ENCODE results near the gene LRCH1.
"Not testable (repeated sequence)": the region's sequence is repeated elsewhere in the genome, so short reads cannot be mapped to it uniquely, and the experiment has no call there.

The LRCH1 gene

DNA sequence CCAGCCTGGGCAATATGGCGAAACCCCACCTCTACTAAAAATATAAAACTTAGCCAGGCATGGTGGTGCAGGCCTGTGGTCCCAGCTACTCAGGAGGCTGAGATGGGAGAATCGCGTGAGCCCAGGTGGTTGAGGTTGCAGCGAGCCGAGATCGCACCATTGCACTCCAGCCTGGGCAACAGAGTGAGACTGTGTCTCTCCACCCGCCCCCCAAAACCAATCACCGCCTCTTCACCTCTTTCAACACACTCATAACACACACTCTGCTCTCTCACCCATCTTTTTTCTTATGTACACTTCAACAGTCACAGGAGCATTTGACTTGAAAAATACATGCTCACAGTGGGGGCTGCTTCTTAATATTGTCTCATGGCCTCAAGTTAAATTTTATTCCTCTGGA lies 167.2 kb downstream of the LRCH1 start:
- ATAC-seq, result no peak

DNA sequence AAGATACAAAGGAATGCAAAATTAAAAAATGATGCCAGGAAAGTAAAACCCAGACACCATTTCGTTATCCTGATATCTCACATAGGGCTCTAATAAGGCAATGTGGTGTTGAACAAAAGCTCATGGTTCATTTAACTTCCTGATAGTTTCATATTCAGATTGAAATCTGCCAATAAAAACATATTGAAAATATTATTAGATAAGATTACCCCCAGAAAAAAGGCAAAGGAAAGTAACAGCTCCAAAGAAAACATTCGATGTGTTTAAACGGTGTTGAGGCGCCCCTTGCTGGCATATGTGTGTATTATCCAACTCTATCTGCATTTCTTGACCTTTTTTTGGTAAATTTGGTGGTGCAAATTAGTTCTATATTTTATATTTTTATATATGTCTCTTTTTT lies 168.1 kb downstream of the LRCH1 start:
- ATAC-seq, result no peak

DNA sequence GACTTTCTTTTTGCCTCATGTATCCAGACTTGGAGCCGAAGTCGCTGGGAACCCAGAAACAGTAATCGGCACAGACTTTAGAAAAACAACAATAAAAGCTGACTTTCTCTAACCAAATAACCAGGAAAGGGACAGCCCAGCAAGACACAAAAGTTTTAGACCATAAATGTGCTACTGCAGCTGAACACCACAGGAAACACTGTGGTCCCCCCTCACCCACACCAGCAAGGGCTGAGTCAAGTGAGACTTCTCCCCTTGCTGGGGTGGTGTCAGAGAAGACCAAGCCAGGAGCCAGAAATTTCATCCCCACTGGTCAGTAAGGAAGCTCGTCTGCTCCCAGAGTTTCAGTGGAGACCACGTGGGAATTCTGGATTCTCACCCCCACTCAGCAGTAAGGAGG lies 173.4 kb downstream of the LRCH1 start:
- ATAC-seq, result no peak

DNA sequence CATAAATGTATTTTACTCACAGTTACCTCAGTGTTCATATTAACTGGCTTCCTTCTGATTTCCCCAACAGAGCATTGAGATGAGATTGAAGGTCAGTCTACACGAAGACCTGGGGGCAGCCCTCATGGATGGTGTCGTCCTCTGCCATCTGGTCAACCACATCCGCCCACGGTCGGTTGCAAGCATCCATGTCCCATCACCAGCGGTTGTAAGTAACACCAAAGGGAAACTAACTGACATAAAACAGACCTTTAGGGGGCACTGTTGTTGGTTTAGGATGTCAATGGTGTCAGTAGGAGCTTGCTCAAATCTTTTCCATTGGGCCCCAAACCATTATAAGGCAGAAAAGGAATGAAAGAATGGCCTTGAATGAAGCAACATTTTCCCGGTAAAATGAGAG lies 175.8 kb downstream of the LRCH1 start:
- ATAC-seq, result no peak

DNA sequence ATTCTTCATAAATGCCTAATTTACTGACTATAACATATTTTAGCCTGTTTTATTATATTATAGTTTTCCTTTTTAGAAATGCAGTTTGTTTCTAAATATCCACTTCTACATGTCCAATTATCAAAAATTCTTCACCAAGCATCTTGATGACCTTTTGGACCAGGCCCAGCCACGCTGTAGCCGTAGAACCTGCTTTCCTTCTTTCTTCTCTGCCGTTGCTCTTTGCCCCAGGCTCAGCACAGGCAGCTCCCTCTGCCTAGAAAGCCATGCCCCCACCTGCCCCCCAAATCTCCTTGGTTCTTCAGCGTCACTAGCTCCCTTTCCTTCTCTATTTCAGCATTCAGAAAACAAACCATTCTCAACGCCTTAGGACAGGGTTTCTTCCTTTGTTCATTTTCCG lies 178.6 kb downstream of the LRCH1 start:
- ATAC-seq, result no peak

DNA sequence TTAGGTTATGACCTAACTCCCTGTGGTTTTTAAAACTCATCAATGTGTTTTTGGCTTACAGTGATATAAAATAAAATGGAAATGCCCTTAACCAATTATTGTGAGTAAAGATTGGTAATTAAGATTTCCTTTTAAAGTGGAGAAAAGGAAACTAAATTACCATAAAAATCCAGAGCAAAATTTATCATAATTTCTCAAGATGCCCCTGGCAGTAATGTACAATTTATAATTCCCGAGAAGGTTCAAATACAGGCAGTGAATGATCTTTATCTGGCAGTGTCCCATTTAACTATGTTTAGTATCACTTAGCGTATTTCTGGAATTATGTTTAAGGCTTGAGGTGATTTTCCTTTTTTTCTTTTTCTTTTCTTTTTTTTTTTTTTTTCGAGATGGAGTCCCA lies 182.5 kb downstream of the LRCH1 start:
- no peak for ATAC-seq

DNA sequence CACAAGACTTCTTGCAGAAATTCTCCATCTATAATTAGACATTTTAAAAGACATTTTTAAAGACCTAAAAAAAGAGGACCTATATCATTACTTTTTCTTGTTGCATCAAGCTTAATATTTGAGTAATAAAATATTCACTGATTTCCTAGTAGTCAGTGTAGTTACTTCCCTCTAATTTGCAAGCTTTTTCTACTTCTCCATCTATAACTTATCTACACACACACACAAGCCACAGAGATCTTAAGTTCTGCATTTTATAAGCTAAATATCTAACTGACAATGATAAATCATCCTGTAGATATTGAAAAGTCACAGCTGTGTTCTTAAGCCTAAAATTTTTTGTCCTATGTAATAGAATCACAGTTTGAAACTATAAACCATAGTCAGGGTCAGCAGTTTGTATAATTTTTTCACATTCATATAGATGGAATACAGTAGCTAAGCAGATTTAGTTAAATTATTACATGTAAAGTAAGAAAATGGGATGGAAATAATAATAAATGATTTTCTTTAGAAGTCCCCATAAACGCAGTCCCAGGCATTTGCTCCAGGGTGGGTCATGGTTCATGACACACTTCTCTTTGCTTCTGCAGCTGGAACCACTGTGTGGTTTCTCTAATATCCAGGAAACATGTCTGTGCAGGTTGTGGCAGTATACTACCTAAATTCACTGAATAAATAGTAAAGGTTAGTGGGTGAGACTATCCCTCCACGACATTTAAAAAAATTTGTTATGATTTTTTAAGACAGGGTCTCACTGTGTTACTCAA lies 183.8 kb downstream of the LRCH1 start:
- no peak for ATAC-seq

DNA sequence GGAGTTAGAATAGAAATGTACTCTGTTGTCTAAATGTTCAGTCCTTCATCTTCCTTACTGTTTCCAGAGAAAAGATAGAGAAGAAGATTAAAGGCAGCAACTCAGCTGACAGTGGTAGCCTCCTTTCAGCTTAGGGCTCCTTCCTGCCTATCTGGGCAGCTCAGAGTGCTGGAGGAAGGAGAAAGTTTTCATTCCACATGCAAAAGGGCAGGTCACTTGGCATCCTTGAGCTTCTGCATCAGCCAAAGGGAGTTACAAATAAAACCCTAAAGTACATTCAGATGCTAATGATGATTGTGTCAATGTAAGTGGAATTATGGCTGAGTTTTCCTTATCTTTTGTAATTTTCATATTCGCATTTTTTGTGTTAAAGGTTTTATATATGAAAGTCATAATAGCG lies 185.1 kb downstream of the LRCH1 start:
- no peak for ATAC-seq

DNA sequence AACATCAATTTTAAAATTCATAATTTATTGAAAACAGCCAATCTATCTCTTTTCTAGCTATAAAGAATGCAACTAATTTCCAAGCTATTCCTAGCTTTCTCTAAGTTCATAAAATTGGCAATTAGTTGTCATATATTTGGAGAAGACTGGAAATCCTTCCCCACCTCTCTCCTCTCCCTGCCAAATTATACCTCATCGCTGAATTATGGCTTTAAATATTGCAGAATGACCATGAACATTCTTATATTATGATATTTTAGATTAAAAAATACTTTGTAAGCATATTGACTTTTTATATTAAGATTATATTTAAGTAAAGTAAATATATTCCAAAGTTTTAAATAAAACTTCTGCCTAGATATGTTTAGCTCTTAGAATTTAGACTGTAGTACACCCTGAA lies 185.8 kb downstream of the LRCH1 start:
- no peak for ATAC-seq

DNA sequence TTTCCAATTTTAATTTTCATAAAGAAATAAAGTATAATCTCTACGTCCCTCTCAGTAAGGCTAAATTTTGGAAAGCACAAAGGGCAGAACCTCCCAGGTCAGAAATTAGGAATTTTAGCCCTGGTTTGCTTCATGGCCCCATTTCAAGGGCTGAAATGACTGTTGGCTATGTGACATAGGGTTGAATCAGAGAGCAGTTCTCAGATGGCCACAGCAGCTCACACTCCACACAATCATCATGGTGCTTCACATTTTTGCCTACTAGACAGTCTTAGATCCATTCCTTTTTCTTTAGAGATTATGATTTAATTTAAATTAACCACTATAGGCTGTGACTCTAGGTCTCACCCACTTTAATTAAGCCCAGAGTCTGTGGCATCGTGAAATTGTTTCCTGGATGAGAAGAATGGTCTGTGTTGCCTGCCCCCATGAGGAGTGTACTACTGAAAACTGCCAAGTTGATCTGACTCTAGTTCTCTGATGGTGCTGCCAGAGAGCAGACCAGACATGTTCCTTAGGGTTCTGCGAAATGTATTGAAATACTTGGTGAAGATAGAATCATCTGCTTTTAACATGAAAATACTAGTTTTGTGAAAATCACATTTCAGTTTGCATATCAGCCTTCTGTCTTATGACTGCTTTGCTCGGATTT lies 186.6 kb downstream of the LRCH1 start:
- no peak for ATAC-seq

DNA sequence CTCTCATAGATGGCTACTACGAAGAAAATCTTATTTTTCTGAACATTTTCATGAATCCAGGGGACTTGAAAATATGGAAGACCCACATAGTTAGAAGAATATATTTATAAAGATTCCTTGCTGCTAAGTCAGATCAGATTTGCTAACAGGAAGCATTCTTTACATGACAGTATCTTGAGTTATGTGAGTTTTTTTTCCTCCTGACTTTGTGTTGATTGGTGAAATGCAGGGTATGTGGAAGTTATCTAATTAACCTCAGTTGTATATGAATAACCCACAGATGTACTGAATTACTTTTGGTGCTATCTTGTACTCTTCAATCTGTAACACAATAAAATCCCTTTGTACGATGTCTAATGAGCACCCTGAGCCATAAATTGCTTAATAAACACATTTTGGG lies 190.2 kb downstream of the LRCH1 start:
- ATAC-seq, result no peak

DNA sequence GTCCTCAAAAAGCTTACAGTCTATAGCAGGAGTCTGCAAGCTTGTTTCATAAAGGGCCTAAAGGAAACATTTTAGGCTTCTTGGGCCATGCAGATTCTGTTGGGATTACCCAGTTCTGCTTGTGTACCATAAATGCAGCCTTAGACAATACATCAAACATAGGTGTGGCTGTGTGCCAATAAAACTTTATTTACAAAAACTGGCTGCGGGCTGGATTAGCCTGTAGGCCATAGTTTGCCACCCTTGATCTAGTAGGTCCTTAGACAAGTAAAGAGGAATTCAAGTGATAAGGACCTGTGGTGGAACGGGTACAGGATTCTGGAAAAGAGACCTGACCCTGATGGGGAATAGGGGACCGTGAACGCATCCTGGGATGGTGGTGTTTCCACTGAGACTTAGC lies 192.1 kb downstream of the LRCH1 start:
- no peak for ATAC-seq

DNA sequence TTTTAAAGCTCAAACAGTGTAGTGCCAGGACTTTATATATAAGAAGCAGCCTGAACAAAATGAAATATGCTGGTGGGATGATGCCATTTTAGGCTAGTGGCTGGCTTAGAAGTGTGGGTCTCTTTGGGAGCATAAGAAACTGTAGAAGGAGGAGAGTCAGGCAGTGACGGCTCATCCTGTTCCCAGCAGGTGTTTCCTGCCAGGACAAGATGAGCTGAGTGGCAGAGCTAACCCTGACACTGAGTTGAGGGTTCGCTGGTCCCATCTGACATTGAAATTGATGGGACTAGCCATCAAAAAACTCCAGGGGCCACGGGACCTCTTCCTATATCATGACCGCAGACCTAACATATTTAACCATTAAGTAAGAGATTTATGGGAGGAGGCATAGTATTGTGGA lies 192.7 kb downstream of the LRCH1 start:
- ATAC-seq, result no peak

DNA sequence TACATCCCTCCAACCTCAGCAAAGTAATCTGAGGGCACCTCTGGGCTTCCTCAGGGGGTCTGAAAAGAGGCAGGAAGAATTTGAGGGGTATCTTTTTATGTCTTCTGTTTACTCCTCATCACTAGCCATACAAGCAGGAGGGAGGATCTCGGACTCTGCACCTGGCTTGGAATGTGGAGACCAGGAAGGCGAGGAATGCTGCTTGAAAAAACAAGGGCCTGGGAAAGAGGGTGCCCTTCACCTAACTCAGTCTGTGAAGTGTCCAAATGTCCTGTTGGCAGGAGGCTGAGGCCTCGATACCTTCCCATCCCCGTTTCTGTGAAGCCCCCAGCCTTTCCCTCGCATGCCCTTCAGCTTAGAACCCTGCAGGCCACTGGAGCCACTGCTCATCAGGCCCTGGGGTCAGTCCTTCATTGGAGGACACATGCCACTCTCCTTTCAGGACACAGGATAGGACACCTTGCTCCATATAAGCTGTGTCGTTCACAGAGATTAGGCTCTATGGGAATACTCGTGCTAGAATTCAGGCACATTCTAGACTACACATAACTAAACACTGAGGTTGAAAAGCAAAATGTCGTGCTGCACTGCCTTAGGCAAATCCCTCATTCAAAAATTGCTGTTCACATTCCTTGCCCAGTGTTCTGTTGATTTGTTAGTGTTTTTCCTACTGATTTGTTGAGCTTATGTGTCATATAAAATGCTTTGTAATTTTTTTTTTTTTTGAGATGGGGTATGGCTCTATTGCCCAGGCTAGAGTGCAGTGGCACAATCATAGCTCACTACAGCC lies 194.3 kb downstream of the LRCH1 start:
- ATAC-seq, result no peak

DNA sequence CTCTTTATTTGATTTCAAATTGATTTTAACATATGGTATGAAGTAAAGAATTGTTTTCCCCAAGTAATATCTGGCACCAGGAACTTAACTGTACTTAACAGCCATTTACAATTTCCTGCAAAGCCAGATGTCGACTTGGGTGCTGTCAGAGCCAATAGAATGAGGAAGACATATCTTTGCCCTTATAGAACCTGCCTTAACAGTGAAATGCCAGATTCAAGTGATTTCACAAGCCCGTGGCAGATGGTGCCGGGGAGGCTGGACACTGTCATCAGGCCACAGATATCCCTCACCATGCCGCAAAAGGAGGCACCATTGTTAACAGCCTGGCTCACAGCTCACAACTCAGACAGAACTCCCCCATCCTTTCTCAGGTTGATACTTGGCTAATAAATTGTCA lies 195.3 kb downstream of the LRCH1 start:
- ATAC-seq, result no peak

DNA sequence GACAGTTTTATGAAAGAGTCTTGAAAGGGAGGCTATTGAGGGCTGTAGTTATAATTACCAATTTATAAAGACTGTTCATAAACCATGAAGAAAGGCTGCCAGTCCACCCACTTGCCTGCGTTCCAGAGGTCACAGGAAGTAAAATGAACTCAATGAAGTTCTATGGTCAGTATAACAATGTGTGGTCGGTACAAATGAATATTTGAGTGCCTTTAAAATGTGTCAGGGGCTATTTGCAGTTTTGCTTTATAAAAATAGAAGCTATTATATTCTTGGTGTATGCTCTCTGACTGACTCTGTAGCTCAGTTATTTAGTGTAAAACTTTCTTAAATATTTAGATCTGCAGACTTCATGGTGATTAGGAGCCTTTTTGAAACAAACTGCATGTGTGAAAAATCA lies 197.0 kb downstream of the LRCH1 start:
- no peak for ATAC-seq

DNA sequence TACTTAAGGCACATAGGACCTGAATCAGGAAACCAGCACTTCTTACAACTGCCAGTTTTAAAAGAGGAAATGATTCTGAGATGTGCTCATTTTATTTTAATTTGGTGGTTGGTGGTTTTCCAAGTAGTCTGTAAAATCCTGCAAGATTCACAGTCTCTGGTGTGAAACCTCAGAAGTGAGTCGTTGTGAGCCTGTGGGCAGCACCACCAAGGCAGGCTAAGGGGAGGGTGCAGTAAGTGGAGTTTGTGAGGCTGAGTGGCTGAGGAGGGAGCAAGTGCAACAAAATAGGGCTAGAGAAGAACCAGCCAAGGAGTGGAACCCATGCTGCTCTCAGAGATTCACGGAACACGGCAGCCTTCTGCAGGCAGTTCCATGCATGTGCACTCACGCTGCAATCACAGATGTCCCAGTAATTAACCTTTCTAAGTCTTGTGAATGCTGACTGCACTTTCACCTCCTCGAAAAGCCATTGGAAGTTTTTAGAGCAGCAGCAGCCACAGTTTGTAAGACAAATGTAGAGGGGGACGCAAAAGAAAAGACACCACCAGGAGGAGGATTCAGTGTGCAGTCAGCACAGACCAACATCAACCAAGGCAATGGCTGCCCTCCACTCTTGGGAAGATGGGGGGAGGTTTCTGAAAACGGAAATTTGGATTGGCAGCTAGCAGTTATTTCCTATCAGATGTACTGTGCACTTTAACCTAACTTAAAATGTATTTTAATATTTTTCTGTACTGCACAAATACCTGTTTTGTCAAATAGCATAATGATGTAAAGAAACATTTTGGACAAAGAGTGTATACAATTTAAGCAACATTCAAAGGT lies 199.1 kb downstream of the LRCH1 start:
- peak; percentile 94 to 97 for ATAC-seq

DNA sequence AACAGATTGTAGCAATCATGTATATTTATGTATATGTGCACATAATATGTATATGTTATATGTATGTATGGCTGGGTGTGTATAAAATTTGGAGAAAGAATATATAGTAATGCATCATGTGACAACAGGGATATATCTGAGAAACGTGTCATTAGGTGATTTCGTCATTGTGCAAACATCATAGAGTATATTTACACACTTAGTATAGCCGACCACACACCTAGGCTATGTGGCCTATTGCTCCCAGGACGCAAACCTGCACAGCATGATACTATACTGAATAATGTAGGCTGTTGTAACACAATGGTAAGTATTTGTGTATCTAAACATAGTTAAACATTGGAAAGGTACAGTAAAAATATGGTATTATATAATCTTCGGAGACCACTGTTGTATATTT lies 200.2 kb downstream of the LRCH1 start:
- no peak for ATAC-seq

DNA sequence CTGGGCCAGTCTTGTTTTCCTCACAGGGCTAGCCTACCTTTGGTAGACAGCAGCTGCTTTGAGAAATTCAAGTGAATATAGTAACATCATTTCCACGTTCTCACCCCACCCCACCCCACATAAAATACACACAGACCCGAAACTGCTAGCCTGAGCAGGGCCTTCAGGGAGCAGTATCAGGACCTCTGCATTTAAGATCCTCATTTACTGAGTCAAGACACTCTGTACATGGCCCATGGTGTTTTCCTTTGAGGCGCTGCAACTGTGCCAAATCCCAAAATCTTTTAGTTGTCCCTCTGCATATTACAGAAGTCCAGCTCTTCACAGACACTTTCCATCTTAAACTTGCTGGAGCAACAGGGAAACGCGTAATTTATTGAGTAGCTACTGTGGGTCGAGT lies 200.9 kb downstream of the LRCH1 start:
- no peak for ATAC-seq

DNA sequence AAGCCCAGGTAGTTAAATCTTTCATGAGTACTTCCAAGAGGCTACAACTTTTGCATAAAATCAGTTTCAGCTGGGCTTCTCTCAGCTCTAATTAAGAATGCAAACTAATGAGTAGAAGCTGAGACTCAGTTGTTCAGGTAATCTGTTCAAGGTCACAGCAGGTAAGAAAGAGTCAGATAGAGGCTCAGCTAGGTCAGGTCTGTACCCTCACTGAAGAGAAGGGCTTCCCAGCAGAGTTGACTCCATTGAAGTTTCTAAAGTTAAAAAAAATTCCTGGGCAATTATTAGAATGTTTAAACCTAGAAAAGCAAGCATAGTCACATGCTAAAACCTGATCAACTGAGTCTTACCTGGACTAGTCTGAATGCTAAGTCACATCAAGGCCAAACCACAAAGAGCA lies 201.8 kb downstream of the LRCH1 start:
- ATAC-seq, result no peak

DNA sequence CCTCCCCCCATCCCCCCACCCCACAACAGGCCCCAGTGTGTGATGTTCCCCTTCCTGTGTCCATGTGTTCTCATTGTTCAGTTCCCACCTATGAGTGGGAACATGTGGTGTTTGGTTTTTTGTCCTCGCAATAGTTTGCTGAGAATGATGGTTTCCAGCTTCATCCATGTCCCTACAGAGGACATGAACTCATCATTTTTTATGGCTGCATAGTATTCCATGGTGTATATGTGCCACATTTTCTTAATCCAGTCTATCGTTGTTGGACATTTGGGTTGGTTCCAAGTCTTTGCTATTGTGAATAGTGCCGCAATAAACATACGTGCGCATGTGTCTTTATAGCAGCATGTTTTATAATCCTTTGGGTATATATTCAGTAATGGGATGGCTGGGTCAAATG lies 202.5 kb downstream of the LRCH1 start:
- ATAC-seq, result not testable (repeated sequence)

DNA sequence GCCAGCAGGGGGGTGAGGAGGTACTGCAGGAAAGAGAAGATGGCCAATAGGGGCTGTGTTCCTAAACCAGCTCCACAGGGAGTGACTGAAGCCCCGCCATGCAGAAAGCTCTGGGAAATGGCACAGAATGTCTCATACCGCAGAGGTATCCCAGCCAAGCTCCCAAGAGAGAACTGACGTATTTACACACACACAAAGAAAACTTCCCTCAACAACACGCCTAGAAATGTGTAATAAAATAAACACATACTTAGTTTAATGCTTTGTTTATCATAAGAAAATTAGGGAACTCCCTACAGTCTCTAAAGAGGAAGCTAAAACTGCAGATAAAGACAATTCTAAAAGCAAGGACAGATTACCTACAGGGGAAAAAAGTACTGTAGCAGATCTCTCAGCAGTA lies 204.0 kb downstream of the LRCH1 start:
- no peak for ATAC-seq

DNA sequence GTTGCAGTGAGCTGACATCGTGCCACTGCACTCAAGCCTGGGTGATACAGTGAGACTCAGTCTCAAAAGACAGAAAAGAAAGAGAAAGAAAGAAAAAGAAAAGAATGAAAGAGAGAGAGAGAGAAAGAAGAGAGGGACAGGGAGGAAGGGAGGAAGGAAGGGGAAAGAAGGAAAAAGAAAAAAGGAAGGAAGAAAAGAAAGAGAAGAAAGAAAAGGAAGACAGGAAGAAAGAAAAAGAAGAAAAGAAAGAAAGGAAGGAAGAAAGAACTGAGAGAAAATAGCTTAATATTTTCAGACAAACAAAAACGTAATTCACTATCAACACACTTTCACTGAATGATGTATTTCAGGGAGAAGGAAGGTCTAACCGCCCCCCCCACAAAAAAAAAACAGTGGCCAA lies 204.7 kb downstream of the LRCH1 start:
- ATAC-seq, result no peak

All from activated CD4-positive, CD25-positive, alpha-beta regulatory T cell treated with anti-CD3 and anti-CD28 coated beads, Interleukin-2, amount 50 U/mL, for 24 hours (primary cell).